HG02759 (cell line): ENCODE measurements around the gene PRKAR2B.
"Not testable (repeated sequence)": the region's sequence is repeated elsewhere in the genome, so short reads cannot be mapped to it uniquely, and the experiment has no call there.

ENCODE experiments used
- ATAC-seq: cut with Tn5 transposase; IDR thresholded peaks from one replicate; pipeline ENCODE4 v1.9.1; 2021; ENCODE audit warnings: mild to moderate bottlenecking, moderate library complexity; ENCODE audit not compliant: unreplicated experiment

Gene PRKAR2B

DNA sequence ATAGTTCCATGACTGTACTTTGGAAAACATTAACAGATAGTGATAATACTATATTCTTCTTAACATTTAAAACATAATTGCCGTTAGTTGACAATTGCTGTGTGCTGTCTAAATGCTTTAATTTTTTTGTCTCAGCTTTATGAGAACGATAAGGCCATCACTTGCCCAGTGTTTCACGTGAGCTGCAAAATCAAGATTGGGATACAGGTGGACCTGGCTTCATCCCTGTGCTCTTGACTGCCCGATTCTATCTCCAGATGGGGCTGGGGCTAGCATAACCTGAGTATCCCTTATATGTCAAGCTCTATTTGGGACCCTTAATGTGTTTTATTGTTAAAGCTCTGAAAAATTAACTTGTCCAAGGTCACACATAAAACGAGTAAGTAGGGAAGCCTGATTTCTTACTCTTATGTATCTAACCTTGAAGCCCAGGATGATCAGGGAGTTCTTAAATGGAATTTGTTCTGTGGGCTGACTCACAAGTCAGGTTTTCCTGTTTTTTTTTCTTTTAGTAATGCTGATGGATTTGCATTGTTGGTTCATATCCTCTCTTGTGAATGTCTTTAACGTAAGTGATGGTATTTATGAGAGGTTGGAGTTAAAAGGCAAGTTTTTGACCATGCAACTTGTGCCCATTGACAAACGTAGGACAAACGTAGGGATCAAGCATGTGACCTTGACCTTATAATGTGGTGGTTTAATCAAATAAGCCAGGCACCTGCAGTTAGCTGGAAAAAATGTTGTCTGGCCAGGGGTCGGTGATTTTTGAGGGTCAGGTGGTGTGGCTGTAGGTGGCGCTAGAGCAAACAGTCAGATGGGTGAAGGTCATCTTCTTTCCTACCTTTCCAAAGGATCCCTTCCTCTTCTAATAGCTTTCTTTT, 3.6 kb downstream of the PRKAR2B start:
- no peak for ATAC-seq

DNA sequence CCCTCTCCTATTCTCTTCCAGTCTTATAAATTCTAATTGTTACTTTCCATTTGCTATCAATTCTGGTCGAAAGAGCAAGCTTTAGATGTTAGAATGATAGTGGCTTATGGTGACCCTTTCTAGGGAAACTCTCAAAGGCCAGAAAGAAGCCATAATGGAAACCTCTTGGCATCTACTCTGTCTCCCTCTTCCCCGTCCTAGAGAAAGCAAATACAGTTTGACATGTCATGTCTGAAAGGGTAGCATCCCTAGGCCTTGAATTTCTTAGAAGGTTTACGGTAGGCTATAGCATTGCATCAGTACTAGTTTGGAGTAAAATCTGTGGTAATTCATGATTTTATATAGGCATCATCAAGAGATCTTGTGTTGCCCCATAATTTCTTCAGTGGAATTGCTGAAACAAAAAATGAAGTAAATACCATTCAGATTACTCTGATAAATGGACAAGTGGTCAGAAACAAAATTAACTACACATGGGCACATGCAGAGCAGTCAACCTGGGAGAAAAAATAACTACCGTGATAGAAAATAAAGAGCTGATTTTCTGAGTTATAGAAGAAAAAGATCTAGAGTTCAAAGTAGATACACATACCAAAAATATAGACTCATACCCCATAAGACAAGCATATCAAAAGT, 4.4 kb downstream of the PRKAR2B start:
- no peak for ATAC-seq

DNA sequence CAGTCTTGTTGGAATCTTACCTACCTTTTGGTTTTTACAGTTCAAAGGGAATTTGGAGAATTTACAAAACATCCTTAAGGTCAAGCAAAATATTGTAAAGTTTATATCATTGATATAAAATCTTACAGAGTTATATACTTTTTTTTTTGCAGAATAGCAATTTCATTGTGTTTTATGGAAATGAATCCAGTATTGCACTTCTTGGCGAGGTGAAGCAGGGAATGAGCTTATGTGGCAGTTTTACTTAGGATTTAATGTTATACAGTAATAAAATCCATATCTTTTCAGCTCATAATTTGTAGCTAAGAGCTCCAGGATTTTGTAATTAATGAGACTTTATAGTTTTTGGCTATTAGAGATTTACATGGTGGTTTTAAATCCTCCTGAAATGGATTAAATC, 5.0 kb downstream of the PRKAR2B start:
- ATAC-seq: no peak

DNA sequence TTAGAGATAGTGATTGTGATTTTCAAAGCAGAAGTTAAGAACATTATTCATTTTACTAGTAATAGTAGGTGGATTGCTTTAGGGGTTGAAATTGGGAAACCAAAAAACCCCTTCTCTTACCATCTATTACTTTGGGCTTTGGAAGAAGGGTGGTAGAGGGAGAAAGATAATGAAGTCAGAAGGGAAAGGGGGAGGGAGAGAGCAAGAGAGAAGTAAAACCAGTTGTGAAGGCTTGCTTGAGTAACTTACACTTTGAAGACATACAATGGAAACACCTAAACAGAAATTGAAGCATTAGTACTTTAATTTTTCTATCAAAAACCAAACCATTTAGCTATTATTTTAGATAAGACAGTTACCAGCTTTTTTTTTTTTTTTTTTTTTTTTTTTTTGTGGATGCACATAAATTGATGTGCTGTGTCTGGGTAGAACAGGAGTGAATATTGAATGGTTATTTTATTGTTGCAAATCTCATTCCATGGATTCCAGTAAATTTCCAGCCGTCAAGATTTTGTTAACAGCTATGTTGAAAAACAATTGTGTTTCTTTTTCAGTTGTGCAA, 5.5 kb downstream of the PRKAR2B start:
- no peak for ATAC-seq

DNA sequence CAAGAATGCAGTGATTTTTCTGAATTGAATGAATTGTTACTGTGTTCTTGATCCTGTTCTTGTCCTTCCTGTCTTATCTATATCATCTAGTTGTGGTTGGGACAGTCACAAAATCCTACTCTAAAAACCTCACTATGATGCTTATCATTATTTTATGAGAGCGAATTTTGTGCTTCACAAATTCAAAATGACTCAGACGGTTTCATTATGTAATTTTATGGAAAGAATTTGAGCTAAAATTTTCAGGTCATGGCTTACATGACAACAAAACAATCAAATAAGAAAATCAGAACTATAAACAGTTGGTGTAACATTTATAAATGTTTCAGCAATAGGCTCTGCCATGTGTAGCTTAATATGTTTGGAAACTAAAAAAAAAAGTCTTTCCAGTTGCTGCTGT, 6.9 kb downstream of the PRKAR2B start:
- no peak for ATAC-seq

DNA sequence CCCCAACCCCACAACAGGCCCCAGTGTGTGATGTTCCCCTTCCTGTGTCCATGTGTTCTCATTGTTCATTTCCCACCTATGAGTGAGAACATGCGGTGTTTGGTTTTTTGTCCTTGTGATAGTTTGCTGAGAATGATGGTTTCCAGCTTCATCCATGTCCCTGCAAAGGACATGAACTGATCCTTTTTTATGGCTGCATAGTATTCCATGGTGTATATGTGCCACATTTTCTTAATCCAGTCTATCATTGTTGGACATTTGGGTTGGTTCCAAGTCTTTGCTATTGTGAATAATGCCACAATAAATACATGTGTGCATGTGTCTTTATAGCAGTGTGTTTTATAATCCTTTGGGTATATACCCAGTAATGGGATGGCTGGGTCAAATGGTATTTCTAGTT, 10.5 kb downstream of the PRKAR2B start:
- not testable (repeated sequence) for ATAC-seq

DNA sequence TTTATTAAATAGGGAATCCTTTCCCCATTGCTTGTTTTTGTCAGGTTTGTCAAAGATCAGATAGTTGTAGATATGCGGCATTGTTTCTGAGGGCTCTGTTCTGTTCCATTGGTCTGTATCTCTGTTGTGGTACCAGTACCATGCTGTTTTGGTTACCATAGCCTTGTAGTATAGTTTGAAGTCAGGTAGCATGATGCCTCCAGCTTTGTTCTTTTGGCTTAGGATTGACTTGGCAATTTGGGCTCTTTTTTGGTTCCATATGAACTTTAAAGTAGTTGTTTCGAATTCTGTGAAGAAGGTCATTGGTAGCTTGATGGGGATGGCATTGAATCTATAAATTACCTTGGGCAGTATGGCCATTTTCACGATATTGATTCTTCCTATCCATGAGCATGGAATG, 11.6 kb downstream of the PRKAR2B start:
- ATAC-seq: not testable (repeated sequence)

DNA sequence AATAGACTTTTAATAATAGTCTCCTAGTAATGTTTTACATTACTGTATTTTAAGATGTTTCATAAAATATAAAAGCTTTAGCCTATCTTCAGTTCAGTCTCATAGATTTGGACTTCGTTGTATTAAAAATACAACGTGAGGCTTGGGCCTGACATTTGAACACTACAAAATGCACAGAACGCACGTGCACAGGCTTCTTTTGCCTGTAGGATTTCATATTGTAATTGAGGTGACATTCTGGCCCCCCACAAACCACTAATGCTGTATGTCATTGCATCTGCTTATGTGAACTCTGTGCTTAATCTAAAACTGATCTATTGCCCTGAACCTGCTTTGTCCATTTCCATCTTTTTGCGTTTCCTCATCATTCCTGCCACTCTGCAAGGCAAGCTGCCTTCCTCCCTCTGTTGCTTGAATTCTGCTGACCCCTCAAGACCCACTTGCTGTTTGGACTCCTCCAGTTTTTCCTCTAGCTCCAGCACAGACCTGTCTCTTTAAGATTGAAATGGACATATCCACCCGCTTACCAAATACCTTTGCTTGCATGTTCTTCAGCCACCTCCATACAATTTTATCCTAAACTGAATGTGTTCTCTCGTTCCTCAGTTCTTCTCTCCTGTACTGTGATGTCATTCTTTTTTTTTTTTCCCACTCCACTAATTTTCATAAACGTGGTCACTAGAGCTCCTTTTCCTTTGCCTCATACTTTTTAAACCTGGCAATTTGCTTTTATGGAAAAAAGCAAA, 12.4 kb downstream of the PRKAR2B start:
- ATAC-seq: no peak

DNA sequence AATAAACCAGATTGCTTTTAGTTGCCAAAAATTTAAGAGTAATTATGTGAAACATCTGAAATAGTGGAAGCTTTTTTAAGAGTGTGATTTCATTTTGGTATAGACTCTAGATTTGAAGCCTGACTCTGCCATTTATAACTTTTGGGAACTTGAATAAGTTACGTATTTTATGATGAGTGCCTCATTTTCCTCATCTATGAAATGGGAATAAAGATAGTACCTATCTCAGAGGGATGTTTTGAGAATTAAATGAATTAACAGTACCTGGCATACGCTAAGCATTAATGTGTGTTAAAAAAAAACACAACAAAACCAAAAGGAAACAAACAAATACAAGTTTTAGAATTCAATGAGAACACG, 12.9 kb downstream of the PRKAR2B start:
- no peak for ATAC-seq

DNA sequence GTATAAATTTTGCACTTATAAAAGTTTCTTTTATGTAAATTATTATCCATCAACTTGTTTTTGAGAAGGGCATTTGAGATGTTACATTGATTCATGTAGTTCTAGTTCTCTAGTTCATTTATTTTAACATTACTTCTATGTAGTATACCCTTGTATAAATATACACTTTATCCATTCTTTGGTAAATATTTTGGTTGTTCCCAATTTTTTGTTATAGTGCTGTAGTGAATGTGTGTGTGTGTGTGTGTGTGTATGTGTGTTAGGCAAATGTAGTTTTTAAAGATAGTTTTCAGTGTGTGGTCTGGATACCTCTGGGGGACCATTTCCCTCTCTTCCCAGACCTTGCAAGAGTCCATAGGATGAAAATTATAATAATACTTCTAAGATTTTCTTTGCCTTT, 15.0 kb downstream of the PRKAR2B start:
- ATAC-seq: no peak

DNA sequence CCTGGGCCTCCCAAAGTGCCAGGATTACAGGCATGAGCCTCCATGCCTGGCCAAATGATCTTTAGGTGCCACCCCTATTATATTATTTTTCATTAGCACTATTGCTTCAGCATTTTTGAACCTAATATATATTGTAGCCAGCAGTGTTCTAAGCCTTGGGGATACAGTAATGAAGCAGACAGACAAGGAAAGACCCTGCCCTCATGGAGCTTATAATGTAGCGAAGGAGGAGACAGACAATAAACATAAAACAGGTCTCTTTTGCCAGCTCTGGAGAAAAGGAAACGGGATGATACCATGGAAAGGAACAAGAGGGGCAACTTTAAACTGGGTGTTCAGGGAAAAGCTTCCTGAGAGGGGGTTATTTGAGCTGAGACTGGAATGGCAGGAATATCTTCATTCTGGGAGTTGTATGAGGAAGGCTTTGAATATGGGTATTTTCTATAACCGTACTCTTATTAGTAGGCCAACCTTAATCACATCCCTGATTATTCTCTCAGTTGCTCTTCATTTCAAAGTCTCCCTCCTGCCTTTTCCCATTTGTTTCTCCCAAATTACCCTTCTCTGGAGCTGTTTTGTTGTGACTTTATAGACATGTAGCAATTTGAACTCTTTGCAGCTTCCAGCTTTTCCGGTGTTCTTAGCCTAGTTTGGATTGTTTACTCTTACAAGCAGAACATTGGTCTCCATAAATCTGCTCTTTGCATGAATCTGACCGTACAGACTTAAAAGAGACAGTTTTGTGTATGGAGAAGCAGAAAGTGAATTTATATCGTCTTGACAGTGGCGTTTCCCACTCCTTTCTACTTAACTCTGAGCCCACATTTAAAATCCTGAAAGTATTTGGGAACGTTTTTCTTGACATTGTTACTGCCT, 19.0 kb downstream of the PRKAR2B start:
- ATAC-seq: no peak

DNA sequence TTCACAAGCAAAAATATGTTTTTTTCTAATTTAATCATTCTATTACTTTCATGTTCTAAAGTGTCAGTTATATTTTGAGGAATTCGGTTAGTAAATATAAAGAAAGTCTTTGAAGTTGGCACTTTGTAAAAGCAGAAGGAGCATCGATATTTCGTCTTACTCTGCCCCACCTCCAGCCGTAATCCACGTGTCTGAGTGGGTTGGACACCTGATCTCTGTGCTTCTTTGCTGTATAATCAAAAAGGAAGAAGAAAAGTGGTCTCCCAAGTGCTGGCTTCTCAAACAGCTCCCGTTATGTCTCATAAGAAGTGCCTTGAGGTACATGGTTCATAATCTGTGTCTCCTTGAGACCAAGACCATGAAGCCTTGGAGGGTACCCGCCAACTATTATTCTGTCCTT, 19.8 kb downstream of the PRKAR2B start:
- ATAC-seq: no peak

DNA sequence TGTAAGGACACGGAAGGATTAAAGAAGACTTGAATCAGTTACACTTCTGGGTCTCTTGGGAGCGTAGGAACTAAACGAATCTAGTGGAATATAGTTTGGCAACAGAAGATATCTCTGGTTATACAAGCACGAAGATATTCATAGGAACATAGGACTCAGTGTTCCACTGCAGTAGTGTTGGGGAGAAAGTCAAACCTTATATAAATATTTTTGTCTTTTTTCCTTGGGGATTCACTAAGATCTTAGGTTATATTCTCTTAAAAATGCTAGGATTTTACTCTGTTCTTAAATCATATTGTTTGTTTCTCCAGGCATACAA, 21.4 kb downstream of the PRKAR2B start:
- no peak for ATAC-seq

DNA sequence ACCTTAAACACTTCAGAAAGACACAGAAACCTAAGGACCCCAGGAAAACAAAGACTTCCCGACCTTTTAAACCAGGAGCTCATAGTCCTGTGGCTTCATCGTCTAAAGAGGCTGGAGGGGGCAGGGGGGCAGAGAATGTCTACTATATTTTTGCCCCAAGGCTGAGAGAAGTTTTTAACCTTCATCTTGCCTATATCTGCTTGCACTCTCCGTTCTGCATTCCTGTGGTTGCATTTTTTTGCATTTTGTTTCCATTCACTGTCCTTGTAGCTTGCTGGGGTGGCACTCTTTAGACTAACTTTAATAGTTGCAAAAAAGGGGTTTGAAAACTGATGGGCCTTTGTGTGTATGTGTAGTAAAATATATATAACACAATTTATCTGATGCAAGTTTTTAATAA, 23.7 kb downstream of the PRKAR2B start:
- no peak for ATAC-seq

DNA sequence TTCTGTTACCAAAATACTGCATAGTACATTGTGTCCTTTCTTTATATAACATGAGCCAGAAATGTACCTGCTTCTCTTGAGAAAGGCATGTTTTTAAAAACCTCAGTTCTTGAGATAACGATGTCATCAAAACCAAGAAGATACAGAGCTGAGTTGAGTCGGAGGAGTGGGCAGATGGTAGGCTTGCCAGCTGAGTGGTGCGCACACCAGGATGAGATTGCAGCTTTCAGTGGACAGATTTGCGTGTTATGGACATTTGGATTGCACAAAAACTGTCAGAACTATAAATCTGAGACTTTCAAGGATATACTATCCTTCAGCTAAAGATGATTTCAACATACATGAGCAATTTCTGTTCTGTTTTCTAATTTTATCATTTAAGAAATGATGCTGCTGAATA, 25.0 kb downstream of the PRKAR2B start:
- ATAC-seq: no peak

DNA sequence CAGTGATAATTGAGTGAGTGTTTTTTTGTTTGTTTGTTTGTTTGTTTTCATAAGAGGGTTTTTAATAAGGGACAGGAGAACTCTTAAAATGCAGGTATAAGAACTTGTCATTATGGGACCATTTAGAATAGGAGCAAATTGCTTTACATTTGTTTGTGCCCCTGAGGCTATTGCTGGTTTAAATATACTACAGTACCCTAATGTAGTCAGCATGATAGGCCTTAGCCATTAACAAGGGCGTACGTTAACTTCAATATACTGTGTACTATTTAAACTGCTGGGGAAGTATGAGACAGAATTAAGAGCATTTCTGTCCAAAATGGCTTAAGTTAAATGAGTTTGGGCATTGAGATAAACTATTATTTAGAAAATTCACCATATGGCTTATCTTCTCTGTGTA, 26.2 kb downstream of the PRKAR2B start:
- ATAC-seq: no peak

DNA sequence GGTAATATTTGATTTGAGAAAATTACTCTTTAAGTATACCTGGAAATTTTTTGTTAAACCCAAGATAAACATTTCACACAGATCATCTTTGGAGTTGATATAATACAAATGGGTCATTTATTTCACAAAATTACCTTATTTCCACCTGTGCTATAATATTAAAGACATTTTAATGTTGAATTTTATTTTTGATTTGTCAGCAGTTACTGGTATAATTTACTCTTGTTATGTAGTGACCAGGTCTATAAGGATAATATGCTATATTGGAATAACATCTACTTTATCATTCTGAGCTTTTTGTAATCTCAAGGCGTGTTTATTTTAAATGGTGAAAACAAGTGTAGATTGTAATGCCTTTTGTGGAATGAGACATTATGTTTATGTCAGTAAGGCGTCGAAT, 26.6 kb downstream of the PRKAR2B start:
- no peak for ATAC-seq

DNA sequence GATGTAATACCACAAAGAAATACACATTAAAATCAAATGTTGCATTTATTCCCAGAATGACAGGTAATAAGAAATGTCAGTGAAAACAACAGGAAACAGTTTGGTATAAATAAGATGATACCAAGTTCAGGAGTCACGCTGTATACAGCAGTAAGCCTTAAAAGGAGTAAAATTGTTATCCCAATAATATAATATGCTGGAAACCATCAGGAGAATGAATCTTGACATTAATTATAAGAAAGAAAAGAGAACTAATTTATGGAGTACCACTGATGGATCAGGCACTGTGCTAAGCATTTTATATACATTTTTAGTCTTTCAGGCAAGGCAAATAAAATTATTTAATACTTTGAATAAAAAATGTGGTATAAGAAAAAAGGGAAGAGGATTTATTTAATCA, 27.6 kb downstream of the PRKAR2B start:
- ATAC-seq: no peak

DNA sequence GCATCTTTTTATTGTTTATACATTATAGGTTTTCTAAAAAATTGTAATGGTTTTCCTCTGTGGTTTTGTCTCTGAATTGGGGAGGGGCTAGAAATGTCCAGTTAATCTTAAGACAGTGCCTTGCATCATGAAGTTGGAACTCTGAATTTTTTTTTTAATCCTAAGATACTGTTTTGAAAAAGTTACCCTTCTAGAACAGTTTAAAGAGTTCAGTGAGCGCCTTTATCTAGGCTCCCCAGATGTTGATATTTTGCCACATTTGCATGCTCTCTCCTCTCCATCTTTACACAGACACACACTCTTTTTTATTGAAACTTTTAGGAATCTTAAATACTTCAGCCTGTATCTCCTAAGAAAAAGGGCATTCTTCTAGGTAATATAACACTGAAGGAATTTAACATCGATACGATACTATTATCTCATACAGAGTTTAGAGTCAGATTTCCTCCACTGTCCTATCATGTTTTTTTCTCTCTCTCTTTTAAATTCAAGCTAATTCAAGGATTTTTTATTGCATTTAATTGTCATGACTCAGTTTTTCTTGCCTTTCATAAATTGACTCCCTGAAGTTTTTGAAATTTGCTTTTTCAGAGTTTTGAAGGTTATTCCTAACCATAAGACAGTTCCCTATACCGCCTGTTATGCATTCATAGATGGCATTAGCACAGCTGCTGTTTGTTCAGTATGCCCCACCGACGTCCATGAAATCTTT, 31.5 kb downstream of the PRKAR2B start:
- no peak for ATAC-seq
